Fibroblast of pulmonary artery (primary cell): ENCODE measurements around the gene THADA.

Source experiments
- DNase-seq: peaks from one replicate; pipeline ENCODE4 v3.0.0-alpha.2; 2010; ENCODE audit warnings: low read depth
- H3K4me3 ChIP-seq: replicated peaks from 2 replicates; pipeline ENCODE4 v1.5.1; 2011; ENCODE audit warnings: low read depth, mild to moderate bottlenecking, control low read depth, low read length, moderate library complexity
- CTCF ChIP-seq: IDR thresholded peaks from 2 replicates; pipeline ENCODE4 v1.5.1; 2011; ENCODE audit warnings: mild to moderate bottlenecking, control low read depth, low read length, inconsistent platforms; ENCODE audit errors: missing control alignments

THADA gene

DNA sequence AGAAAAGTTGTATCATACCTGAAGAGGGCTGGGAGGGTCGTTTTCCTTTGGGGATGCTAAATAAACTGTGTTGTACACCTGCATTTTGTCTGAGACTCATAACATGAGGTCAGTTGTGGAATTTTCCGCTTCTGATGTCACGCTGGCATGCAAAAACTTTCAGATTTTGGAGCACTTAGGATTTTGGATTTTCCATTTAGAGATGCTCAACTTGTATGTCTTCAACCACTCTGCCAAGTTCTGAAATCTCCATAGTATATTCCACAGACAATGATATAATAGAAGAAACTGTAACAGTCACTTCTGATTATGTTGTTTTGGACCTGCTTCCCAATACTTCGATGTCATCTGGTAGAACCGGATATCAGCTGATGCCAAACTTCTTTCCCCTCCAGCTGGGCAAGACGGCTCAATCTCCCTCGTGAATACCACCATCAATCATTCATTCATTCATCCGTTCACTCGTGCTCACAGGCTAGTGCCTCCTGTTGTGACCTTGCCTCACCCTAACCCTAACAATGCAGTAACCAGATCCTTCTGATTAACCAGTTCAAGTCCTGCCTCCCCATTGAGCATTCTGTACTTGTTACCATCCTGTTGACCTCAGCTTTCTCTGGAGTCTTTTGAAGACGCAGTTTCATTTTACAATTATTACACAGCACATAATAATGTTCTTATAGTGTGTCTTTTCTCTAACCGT is 35.9 kb upstream of the THADA start:
- no peak for DNase-seq
- no peak for TF ChIP-seq CTCF
- H3K4me3 ChIP-seq = no peak overlapping the region

DNA sequence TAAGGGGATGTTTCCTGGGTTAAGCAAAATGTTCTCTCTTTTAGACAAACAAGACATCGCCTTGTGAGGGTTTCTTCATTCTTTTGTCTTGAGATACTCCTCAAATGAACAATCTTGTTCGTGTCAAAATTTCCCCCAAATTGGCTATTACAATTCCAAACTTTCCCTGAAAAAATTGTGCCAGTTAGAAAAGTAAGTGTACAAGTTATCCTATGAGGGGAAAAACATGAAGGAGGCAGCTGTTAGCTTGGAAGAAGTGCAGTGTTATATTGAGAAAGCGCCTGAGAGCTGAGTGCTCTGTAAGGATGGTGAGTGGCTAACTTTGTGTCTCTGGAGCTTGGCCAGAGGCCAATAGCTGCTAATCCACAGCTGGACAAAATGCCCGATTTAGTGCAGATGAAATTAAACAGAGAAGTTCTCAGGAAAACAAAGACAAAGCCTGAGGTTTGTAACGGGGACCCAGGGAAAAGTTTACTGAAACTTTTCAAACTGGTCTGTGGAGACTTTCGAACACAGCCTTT is 27.2 kb upstream of the THADA start:
- no peak for TF ChIP-seq CTCF
- H3K4me3 ChIP-seq = no peak overlapping the region
- peak; percentile 43 for DNase-seq

DNA sequence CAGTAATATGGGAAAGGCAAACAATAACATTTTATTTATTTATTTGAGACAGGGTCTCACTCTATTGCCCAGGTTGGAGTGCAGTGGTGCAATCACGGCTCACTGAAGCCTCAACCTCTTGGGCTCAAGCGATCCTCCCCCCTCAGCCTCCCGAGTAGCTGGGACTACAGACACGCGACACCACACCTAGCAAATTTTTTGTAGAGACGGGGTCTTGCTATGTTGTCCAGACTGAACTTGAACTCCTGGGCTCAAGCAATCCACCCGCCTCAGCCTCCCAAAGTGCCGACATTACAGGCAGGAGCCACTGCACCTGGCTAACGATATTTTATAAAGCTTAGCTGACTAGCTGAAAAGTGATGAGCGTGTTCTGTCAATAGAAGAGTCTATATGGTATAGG is 23.7 kb upstream of the THADA start:
- DNase-seq = no peak
- no peak for TF ChIP-seq CTCF
- H3K4me3 ChIP-seq = no peak overlapping the region

DNA sequence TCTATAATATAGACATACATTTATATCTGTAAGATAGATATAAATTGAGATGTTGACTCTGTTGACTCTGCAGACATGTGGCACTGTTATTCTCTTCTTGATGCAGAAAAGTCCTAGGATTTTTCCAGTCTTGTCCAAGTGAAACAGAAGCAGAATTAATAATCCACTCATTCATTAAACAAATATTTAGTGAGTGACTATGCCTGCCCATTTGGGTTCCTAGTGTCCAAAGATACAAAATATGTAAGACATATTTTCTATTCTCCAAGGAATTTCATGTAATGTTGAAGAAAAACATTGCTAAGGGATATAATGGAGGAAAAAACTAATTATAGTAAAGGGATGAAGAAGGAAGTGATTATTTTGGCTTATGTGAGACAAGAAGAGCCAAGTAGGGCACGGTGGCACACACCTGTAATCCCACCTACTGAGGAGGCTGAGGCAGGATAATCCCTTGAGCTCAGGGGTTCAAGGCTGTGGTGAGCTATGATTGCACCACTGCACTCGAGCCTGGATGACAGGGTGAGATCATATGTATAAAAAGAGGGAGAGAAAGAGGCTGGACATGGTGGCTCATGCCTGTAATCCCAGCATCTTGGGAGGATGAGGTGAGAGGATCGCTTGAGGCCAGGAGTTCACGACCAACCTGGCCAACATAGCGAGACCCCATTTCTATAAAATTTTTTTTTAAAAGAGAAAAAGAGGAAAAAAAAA is 21.3 kb upstream of the THADA start:
- DNase-seq = no peak
- TF ChIP-seq CTCF = no peak

DNA sequence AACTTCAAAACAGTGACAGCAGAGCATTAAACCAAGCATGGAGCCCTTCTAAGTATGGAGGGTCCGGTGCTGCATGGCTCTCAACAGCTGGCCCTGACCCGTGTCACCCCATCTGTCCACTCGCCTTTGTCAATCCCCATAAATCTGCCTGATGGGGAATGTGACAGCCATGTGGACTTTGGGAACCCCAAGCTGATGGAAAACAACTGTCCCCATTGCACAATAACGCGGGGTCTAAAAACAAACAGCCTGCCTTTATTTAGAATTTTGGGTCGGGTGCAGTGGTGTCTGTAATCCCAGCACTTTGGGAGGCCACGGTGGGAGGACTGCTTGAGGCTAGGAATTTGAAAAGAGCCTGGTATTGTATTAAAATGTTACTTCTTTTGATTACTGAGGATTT is 17.1 kb upstream of the THADA start:
- no peak for DNase-seq
- TF ChIP-seq CTCF = no peak
- H3K4me3 ChIP-seq = no peak overlapping the region

More for the DNA sequence above, 21.3 kb upstream of the THADA start:
- no peak overlapping the region for H3K4me3 ChIP-seq

GRCh38 chr2:43611987-43612894 is 16.4 kb upstream of the THADA start:
- TF ChIP-seq CTCF = peak; percentile 96
- H3K4me3 ChIP-seq = no peak overlapping the region
- DNase-seq = peak; percentile 83
